T-helper 1 cell treated with Interleukin-12 subunit alpha and Interleukin-12 subunit beta and Interleukin-4 antibody, amounts not matched to agents 30 μg/mL and 1 μg/mL, for 36 hours (primary cell): ENCODE measurements around the gene NISCH.

Source experiments
- H3K27ac Mint-ChIP-seq: one replicate; pipeline ENCODE4 v1.8.0; 2021; ENCODE audit warnings: mild to moderate bottlenecking, mixed read lengths
- H3K27me3 Mint-ChIP-seq: one replicate; pipeline ENCODE4 v1.8.0; 2021; ENCODE audit warnings: low read depth, mixed read lengths
- H3K36me3 Mint-ChIP-seq: one replicate; pipeline ENCODE4 v1.8.0; 2021; ENCODE audit warnings: low read depth, mixed read lengths
- H3K4me1 Mint-ChIP-seq: one replicate; pipeline ENCODE4 v1.8.0; 2021; ENCODE audit warnings: low read depth, mixed read lengths
- H3K4me3 Mint-ChIP-seq: one replicate; pipeline ENCODE4 v1.8.0; 2021; ENCODE audit warnings: mild to moderate bottlenecking, moderate library complexity, mixed read lengths
- H3K9me3 Mint-ChIP-seq: one replicate; pipeline ENCODE4 v1.8.0; 2021; ENCODE audit warnings: mixed read lengths

Gene NISCH

GRCh38 chr3:52451237-52452083, 3.9 kb upstream of the NISCH start:
- peaks cover 16% of the 10 kb centered on the region for H3K4me1 Mint-ChIP-seq
- no peaks in the 10 kb centered on the region for H3K27me3 Mint-ChIP-seq
- no peak overlapping the region for H3K4me3 Mint-ChIP-seq
- peaks cover 4% of the 10 kb centered on the region for H3K36me3 Mint-ChIP-seq
- H3K27ac Mint-ChIP-seq: no peak overlapping the region
- H3K9me3 Mint-ChIP-seq: no peaks in the 10 kb centered on the region

GRCh38 chr3:52452126-52452525, 3.3 kb upstream of the NISCH start:
- H3K27ac Mint-ChIP-seq: no peak overlapping the region
- no peaks in the 10 kb centered on the region for H3K9me3 Mint-ChIP-seq
- H3K4me3 Mint-ChIP-seq: no peak overlapping the region
- H3K4me1 Mint-ChIP-seq: peaks cover 20% of the 10 kb centered on the region
- no peaks in the 10 kb centered on the region for H3K27me3 Mint-ChIP-seq
- H3K36me3 Mint-ChIP-seq: peaks cover 6% of the 10 kb centered on the region

GRCh38 chr3:52452570-52453221, 2.7 kb upstream of the NISCH start:
- Mint-ChIP-seq H3K27me3 (no peaks in the 10 kb centered on the region), H3K4me3 (no peak overlapping the region), H3K27ac (no peak overlapping the region), H3K9me3 (no peaks in the 10 kb centered on the region), H3K4me1 (peaks cover 23% of the 10 kb centered on the region), H3K36me3 (peaks cover 10% of the 10 kb centered on the region)

GRCh38 chr3:52453496-52454249, 1.7 kb upstream of the NISCH start, which contains the start of gene TNNC1:
Gene TNNC1 (minus strand): TSS chr3:52454041. CDS start chr3:52454015, 26 bp downstream.
- H3K27me3 Mint-ChIP-seq: no peaks in the 10 kb centered on the region

GRCh38 chr3:52454250-52454937, 1.0 kb upstream of the NISCH start:
- H3K27me3 Mint-ChIP-seq: no peaks in the 10 kb centered on the region
- H3K4me1 Mint-ChIP-seq: peaks cover 23% of the 10 kb centered on the region
- peaks cover 18% of the 10 kb centered on the region for H3K36me3 Mint-ChIP-seq

More at GRCh38 chr3:52453496-52454249, 1.7 kb upstream of the NISCH start, which contains the start of gene TNNC1:
- Mint-ChIP-seq H3K27ac (peak within 1 kb of the TSS; percentile 86), H3K36me3 (peaks cover 16% of the 10 kb centered on the region), H3K4me1 (peaks cover 23% of the 10 kb centered on the region), H3K9me3 (no peaks in the 10 kb centered on the region), H3K4me3 (peak within 1 kb of the TSS; percentile 96)

GRCh38 chr3:52454938-52455282, 494 bp upstream of the NISCH start:
- Mint-ChIP-seq H3K27ac (peak overlapping the region; percentile 86), H3K36me3 (peaks cover 18% of the 10 kb centered on the region), H3K9me3 (no peaks in the 10 kb centered on the region), H3K4me1 (peaks cover 23% of the 10 kb centered on the region), H3K27me3 (no peaks in the 10 kb centered on the region), H3K4me3 (peak overlapping the region; percentile 96)

More at GRCh38 chr3:52454250-52454937, 1.0 kb upstream of the NISCH start:
- H3K27ac Mint-ChIP-seq: peak overlapping the region; percentile 86
- H3K4me3 Mint-ChIP-seq: peak overlapping the region; percentile 96
- no peaks in the 10 kb centered on the region for H3K9me3 Mint-ChIP-seq

- Mint-ChIP-seq H3K36me3 (peaks cover 20% of the 10 kb centered on the region), H3K27ac (peak overlapping the region; percentile 83), H3K4me1 (peaks cover 23% of the 10 kb centered on the region)
These were observed 880 bp downstream of the NISCH start for GRCh38 chr3:52456169-52456799.

GRCh38 chr3:52456800-52457183, 1.4 kb downstream of the NISCH start:
- Mint-ChIP-seq H3K9me3 (no peaks in the 10 kb centered on the region), H3K4me3 (peak overlapping the region; percentile 96), H3K27ac (peak overlapping the region; percentile 56), H3K4me1 (peaks cover 23% of the 10 kb centered on the region), H3K27me3 (no peaks in the 10 kb centered on the region), H3K36me3 (peaks cover 20% of the 10 kb centered on the region)

More at GRCh38 chr3:52456169-52456799, 880 bp downstream of the NISCH start:
- H3K4me3 Mint-ChIP-seq: peak overlapping the region; percentile 96
- H3K27me3 Mint-ChIP-seq: no peaks in the 10 kb centered on the region
- H3K9me3 Mint-ChIP-seq: no peaks in the 10 kb centered on the region

- no peak overlapping the region for H3K27ac Mint-ChIP-seq
- H3K9me3 Mint-ChIP-seq: no peaks in the 10 kb centered on the region
- H3K27me3 Mint-ChIP-seq: no peaks in the 10 kb centered on the region
- H3K36me3 Mint-ChIP-seq: peaks cover 24% of the 10 kb centered on the region
- no peak overlapping the region for H3K4me3 Mint-ChIP-seq
- peaks cover 23% of the 10 kb centered on the region for H3K4me1 Mint-ChIP-seq
These were observed 2.8 kb downstream of the NISCH start for GRCh38 chr3:52458031-52458760.

- H3K36me3 Mint-ChIP-seq: peaks cover 24% of the 10 kb centered on the region
- H3K4me3 Mint-ChIP-seq: no peak overlapping the region
- H3K27ac Mint-ChIP-seq: no peak overlapping the region
- peaks cover 23% of the 10 kb centered on the region for H3K4me1 Mint-ChIP-seq
- no peaks in the 10 kb centered on the region for H3K27me3 Mint-ChIP-seq
- H3K9me3 Mint-ChIP-seq: no peaks in the 10 kb centered on the region
These were observed 3.6 kb downstream of the NISCH start for GRCh38 chr3:52458770-52459545.

GRCh38 chr3:52461874-52462273, 6.5 kb downstream of the NISCH start:
- H3K9me3 Mint-ChIP-seq: no peaks in the 10 kb centered on the region
- H3K27ac Mint-ChIP-seq: no peak overlapping the region
- no peaks in the 10 kb centered on the region for H3K27me3 Mint-ChIP-seq
- no peak overlapping the region for H3K4me3 Mint-ChIP-seq
- H3K4me1 Mint-ChIP-seq: peaks cover 7% of the 10 kb centered on the region
- H3K36me3 Mint-ChIP-seq: peaks cover 21% of the 10 kb centered on the region

GRCh38 chr3:52463416-52463815, 8.0 kb downstream of the NISCH start:
- Mint-ChIP-seq H3K4me3 (no peak overlapping the region), H3K4me1 (no peaks in the 10 kb centered on the region), H3K27me3 (no peaks in the 10 kb centered on the region), H3K9me3 (no peaks in the 10 kb centered on the region), H3K27ac (no peak overlapping the region), H3K36me3 (peaks cover 10% of the 10 kb centered on the region)

GRCh38 chr3:52468336-52468735, 12.9 kb downstream of the NISCH start:
- Mint-ChIP-seq H3K9me3 (no peaks in the 10 kb centered on the region), H3K27me3 (no peaks in the 10 kb centered on the region), H3K36me3 (peaks cover 17% of the 10 kb centered on the region), H3K27ac (no peak overlapping the region), H3K4me3 (no peak overlapping the region), H3K4me1 (no peaks in the 10 kb centered on the region)
